Measurements from ENCODE around the gene TMPRSS15. TPM values are rescaled to one million over a fixed set of nuclear protein-coding genes. Genes with fewer than 3 reads are reported as not detected.

The TMPRSS15 gene
- total RNA-seq, 1 experiment from 2014 or later = not detected

DNA sequence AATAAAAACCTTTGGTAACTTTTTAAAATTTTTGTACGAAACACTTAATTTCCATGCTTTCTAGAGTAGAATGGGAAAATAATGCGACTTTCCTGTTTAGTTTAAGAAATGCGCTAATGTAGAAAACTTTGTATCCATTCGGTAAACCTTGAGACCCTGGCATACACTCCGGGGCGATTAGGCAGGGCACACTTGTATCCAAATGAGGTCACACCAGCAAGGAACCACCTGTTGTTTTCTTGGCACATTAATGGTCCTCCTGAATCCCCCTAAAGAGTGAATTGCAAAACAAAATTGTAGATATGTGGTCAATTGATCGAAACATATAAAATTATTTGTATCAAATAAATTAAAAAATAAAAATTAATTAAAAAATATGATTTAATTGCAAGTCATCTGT, 133.7 kb downstream of the TMPRSS15 start:
- H4K20me1 ChIP-seq (ENCODE audit: insufficient read depth) = no peaks in the 10 kb centered on the region
- RAD21 ChIA-PET (ENCODE audit: low non-redundant PET in 1 of 2, low total read pairs in 2 of 2, uncharacterized antibody in 2 of 2, unreplicated experiment in 2 of 2) = no interaction called here
- H3K79me2 ChIP-seq (ENCODE audit: insufficient read depth, low read length) = no peaks in the 10 kb centered on the region
- H3K27me3 ChIP-seq (ENCODE audit: insufficient read depth, low read length) = no peaks in the 10 kb centered on the region
- CTCF ChIA-PET = no interaction called here
- intact Hi-C loops (cut with micrococcal nuclease) = no loop called here
- H3K27ac ChIP-seq (ENCODE audit: low read depth, low read length) = no peak overlapping the region
- H3K9me2 ChIP-seq (ENCODE audit: insufficient read depth) = no peaks in the 10 kb centered on the region
- no peak overlapping the region for H3K9ac ChIP-seq (ENCODE audit: low read length)
- peaks cover 11 to 18% of the 10 kb centered on the region in 2 experiments; a peak in 2 of 4 replicates for H3K9me3 ChIP-seq (ENCODE audit: control insufficient read depth in 1 of 2, insufficient read depth in 1 of 2, low read depth in 1 of 2, low read length in 2 of 2)
- POLR2A ChIA-PET = no interaction called here
- H3K4me3 ChIP-seq (replicated peaks in 1 of 2; ENCODE audit: low read depth in 1 of 2, low read length in 2 of 2) = no peak overlapping the region
- H3K4me2 ChIP-seq (ENCODE audit: low read length) = no peak overlapping the region
- BruUV-seq (replicated peaks) = no TSS peak
- no peak for ATAC-seq
- TF ChIP-seq CBX3 (IDR thresholded peaks at IDR 0.05; ENCODE audit: low read depth) = no peak
- TF ChIP-seq REST (IDR thresholded peaks at IDR 0.05; ENCODE audit: low read depth) = no peak
- no peak for TF ChIP-seq TCF7L2 (IDR thresholded peaks at IDR 0.05; ENCODE audit: borderline replicate concordance, extremely low read depth, insufficient read depth, insufficient read length)
- H2AFZ ChIP-seq (ENCODE audit: low read depth, low read length, poor library complexity, severe bottlenecking) = no peak overlapping the region
- H3K36me3 ChIP-seq (ENCODE audit: control insufficient read depth in 1 of 2, insufficient read depth in 2 of 2, low read length in 2 of 2) = no peaks in the 10 kb centered on the region
- H3K4me1 ChIP-seq (ENCODE audit: control insufficient read depth in 1 of 2, insufficient read depth in 2 of 2, low read length in 2 of 2) = no peaks in the 10 kb centered on the region
- DNase-seq (ENCODE audit: low read depth, low spot score) = no peak

DNA sequence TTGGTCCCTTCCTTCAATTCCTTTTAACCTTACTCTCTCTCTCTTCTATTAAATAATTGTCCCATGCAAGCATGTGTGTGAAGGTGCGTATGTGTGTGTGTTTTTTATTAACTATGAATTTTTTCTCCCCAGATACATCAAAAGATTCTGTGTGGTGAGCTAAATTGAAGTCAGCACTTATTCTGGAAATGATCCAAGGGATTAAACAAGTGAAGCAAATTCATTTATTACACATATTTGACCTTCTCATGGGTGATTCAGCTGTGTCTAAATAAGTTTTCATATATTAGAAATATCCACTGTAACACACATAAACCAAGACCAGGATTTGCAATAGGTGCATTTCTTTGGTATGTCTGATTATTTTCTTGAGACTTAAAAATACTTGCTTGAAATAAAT, 134.7 kb downstream of the TMPRSS15 start:
- intact Hi-C loops (cut with micrococcal nuclease) = no loop called here
- DNase-seq (ENCODE audit: low read depth, low spot score) (no peak), ATAC-seq (no peak)
- Histone ChIP-seq H3K9ac (ENCODE audit: low read length) (no peak overlapping the region), H3K36me3 (ENCODE audit: control insufficient read depth in 1 of 2, insufficient read depth in 2 of 2, low read length in 2 of 2) (no peaks in the 10 kb centered on the region), H3K27ac (ENCODE audit: low read depth, low read length) (no peak overlapping the region), H3K4me3 (replicated peaks in 1 of 2; ENCODE audit: low read depth in 1 of 2, low read length in 2 of 2) (no peak overlapping the region), H3K79me2 (ENCODE audit: insufficient read depth, low read length) (no peaks in the 10 kb centered on the region), H3K9me3 (ENCODE audit: control insufficient read depth in 1 of 2, insufficient read depth in 1 of 2, low read depth in 1 of 2, low read length in 2 of 2) (peaks cover 13 to 21% of the 10 kb centered on the region in 2 experiments; a peak in 2 of 4 replicates), H3K4me1 (ENCODE audit: control insufficient read depth in 1 of 2, insufficient read depth in 2 of 2, low read length in 2 of 2) (no peaks in the 10 kb centered on the region), H3K4me2 (ENCODE audit: low read length) (no peak overlapping the region), H3K9me2 (ENCODE audit: insufficient read depth) (no peaks in the 10 kb centered on the region), H2AFZ (ENCODE audit: low read depth, low read length, poor library complexity, severe bottlenecking) (no peak overlapping the region), H3K27me3 (ENCODE audit: insufficient read depth, low read length) (no peaks in the 10 kb centered on the region), H4K20me1 (ENCODE audit: insufficient read depth) (no peaks in the 10 kb centered on the region)
- no TSS peak for BruUV-seq (replicated peaks)
- ChIA-PET POLR2A (no interaction called here), CTCF (no interaction called here), RAD21 (ENCODE audit: low non-redundant PET in 1 of 2, low total read pairs in 2 of 2, uncharacterized antibody in 2 of 2, unreplicated experiment in 2 of 2) (no interaction called here)
- TF ChIP-seq EZH2 (IDR thresholded peaks at IDR 0.05) (no peak), SRF (IDR thresholded peaks at IDR 0.05; ENCODE audit: low read depth) (no peak)

Measured in HCT116 (cell line).